Skeletal muscle tissue (tissue), 4 donors: Measurements from ENCODE around the gene WDR41. TPM values are rescaled to one million over a fixed set of nuclear protein-coding genes. Genes with fewer than 3 reads are reported as not detected.
"Not testable (repeated sequence)": the region's sequence is repeated elsewhere in the genome, so short reads cannot be mapped to it uniquely, and the experiment has no call there.

Source experiments
- H3K27ac ChIP-seq: one replicate; pipeline ENCODE4 v1.7.0; 2013; ENCODE audit warnings: mild to moderate bottlenecking, low read depth, low read length, inconsistent platforms
- H3K27me3 ChIP-seq, 3 donors: one replicate each; pipeline ENCODE4 v1.7.0; 2013; ENCODE audit warnings: low read length in 3 of 3; ENCODE audit not compliant: control insufficient read depth in 3 of 3, insufficient read depth in 3 of 3
- H3K36me3 ChIP-seq, 3 donors: one replicate each; pipeline ENCODE4 v1.7.0; 2013; ENCODE audit warnings: low read length in 3 of 3; ENCODE audit not compliant: control insufficient read depth in 3 of 3, insufficient read depth in 3 of 3
- H3K4me1 ChIP-seq, 3 donors: one replicate each; pipeline ENCODE4 v1.7.0; 2013; ENCODE audit warnings: low read length in 3 of 3, mild to moderate bottlenecking in 3 of 3; ENCODE audit not compliant: control insufficient read depth in 3 of 3, insufficient read depth in 3 of 3
- H3K4me3 ChIP-seq, 3 donors: one replicate each; pipeline ENCODE4 v1.7.0; 2013; ENCODE audit warnings: low read length in 3 of 3
- H3K9ac ChIP-seq, 3 donors: one replicate each; pipeline ENCODE4 v1.7.0; 2013; ENCODE audit warnings: low read length in 3 of 3, mild to moderate bottlenecking in 3 of 3, moderate library complexity in 2 of 3, low read depth in 1 of 3
- H3K9me3 ChIP-seq, 3 donors: one replicate each; pipeline ENCODE4 v1.7.0; 2013; ENCODE audit warnings: low read length in 3 of 3; ENCODE audit not compliant: control insufficient read depth in 3 of 3
- total RNA-seq: library from RNA; depleted of rRNA; stranded (reverse); fragments of >200 nt; gene quantifications from one replicate; pipeline ENCODE4 v1.2.3, GENCODE V29; 2014
- donor health status: Osteomylitis.

WDR41 gene
- total RNA-seq, 1 donor from 2014 or later: 60.5 TPM

DNA sequence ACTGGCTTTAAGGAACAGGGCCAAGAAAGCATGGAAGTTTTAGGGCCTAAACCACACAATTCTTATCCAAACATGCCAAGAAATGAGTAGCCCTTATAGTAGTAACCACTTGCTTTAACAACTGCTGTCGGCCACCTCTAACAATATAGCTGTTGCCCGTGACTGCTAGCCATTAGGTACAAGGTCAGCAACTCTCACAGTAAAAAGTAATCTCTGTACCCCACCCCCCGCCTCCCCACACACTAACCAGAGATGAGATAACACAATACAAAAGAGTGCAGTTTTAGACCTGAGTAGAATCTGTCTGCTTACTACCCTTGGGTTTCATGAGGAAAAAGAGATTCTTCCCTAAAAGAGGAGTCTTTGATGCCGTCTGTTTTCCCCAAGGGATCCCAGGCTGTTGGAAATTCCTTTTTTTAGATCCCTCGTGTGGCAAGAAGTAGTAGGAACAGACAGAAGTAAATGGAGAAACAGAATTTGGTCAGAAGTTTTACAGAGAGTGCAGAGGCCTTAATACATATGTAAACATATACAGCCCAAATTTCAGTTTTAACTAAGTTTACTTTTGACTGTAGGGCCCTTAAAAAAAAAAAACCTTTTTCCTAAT, 94.3 kb downstream of the WDR41 start:
- H3K27me3 ChIP-seq: no peaks in the 10 kb centered on the region
- peaks cover 0 to under 1% (median 0%) of the 10 kb centered on the region in 3 donors for H3K4me1 ChIP-seq
- no peaks in the 10 kb centered on the region for H3K9me3 ChIP-seq
- no peak overlapping the region for H3K27ac ChIP-seq
- H3K9ac ChIP-seq: no peak overlapping the region
- H3K4me3 ChIP-seq: no peak overlapping the region
- H3K36me3 ChIP-seq: no peaks in the 10 kb centered on the region

GRCh38 chr5:77396017-77396416, 96.1 kb downstream of the WDR41 start:
- Histone ChIP-seq H3K9ac (no peak overlapping the region), H3K4me1 (no peaks in the 10 kb centered on the region), H3K36me3 (no peaks in the 10 kb centered on the region), H3K27me3 (no peaks in the 10 kb centered on the region), H3K4me3 (no peak overlapping the region), H3K27ac (no peak overlapping the region), H3K9me3 (no peaks in the 10 kb centered on the region)

DNA sequence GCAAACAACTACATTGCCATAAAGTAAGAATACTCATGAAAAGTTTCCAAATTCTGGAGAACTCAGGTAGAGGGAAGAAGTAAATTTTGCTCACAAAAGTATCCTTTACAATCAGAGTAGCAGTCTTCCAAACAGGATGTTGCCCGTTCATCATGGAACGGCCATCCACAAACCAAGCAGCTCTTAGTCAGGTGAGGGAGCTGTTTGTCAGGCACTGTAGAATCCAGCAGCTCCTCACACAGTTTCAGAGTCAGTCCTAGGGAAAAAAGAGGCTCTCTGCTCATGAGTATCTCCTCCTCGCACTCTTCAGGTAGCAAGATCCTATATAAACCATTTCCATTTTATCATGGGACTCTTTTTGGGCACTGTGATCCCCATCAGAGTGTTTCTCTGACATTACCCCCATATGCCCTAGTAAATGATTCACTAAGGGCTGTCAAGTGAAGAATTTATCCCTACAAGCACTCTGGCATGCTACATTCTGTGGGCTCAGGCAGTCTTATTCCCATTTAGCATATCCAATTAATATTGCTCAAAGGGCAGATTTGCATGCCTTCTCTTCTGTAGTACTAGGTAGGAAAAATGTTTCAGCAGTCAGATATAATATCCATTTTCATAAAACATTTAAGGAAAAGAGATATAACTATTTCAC, 97.9 kb downstream of the WDR41 start:
- Histone ChIP-seq H3K9ac (no peak overlapping the region), H3K36me3 (no peaks in the 10 kb centered on the region), H3K4me1 (no peaks in the 10 kb centered on the region), H3K27ac (no peak overlapping the region), H3K4me3 (no peak overlapping the region), H3K9me3 (no peaks in the 10 kb centered on the region), H3K27me3 (no peaks in the 10 kb centered on the region)

DNA sequence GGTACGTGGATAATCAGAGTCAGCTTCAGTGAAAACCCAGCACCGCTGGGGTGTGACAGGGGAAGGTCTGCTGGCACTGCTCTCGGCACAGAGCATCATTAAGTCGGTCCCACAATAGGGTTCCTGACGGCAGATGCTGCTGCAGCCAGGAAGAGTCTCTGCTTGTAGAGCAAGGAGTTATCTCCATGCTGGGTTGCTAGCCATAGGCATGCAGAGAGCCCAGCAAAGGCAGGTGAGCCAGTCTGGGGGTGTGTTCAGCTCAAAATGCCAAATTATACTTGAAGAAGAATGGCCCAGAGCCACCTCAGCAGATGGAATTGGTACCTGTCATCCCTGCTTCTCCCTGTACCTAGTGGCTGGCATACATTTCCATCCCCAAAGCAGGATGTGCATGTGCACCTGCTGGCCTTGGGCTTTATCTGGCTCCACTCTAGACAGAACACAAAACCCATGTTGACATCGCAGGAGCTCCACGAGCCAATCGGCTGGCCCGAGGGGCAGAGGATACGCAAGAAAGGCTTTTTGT, 100.8 kb downstream of the WDR41 start:
- Histone ChIP-seq H3K9ac (no peak overlapping the region), H3K27me3 (no peaks in the 10 kb centered on the region), H3K9me3 (no peaks in the 10 kb centered on the region), H3K4me1 (no peaks in the 10 kb centered on the region), H3K4me3 (no peak overlapping the region), H3K27ac (no peak overlapping the region), H3K36me3 (no peaks in the 10 kb centered on the region)

- H3K9ac ChIP-seq: no peak overlapping the region
- H3K27ac ChIP-seq: no peak overlapping the region
- no peaks in the 10 kb centered on the region for H3K27me3 ChIP-seq
- H3K4me1 ChIP-seq: no peaks in the 10 kb centered on the region
- H3K36me3 ChIP-seq: no peaks in the 10 kb centered on the region
- no peak overlapping the region for H3K4me3 ChIP-seq
- no peaks in the 10 kb centered on the region for H3K9me3 ChIP-seq
Measured at GRCh38 chr5:77390795-77391194, 101.3 kb downstream of the WDR41 start.

DNA sequence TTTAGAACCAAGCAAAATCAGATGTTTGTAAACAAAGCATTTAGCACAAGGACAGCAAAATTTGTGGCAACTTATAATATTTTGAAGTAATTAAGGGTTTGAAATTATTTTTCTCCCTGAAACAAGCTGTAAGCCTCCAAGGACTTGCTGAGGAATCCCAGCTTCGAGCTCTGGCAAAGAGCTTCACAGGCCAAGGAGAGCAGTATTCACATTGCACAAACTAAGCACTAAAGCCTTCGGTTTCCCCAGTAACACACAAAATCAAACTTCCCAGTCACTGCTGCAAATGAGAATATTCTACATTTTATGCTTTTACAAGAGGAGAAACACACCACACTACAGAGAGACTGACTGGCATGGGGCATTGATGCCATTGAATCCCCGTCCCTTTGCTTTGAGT, 101.9 kb downstream of the WDR41 start:
- Histone ChIP-seq H3K27me3 (no peaks in the 10 kb centered on the region), H3K4me3 (no peak overlapping the region), H3K36me3 (no peaks in the 10 kb centered on the region), H3K4me1 (no peaks in the 10 kb centered on the region), H3K27ac (no peak overlapping the region), H3K9ac (no peak overlapping the region), H3K9me3 (no peaks in the 10 kb centered on the region)

DNA sequence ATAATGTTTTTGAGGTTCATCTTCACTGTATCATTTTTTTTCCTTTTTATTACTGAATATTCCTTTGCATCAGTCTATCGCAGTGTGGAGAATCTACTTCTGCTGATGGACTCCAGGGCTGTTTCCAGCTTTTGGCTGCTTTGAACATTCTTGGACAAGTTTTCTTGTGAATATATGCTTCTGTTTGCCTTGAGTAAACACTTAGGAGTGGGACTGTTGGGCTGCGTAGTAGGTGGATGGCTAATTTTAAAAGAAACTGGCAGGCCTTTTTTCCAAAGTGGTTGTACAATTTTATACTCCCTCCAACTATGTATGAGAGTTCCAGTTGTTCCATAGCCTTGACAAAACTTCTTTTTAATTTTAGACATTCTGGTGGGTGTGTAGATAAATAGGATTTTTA, 102.4 kb downstream of the WDR41 start:
- H3K27ac ChIP-seq: no peak overlapping the region
- H3K9me3 ChIP-seq: no peaks in the 10 kb centered on the region
- H3K36me3 ChIP-seq: no peaks in the 10 kb centered on the region
- H3K9ac ChIP-seq: no peak overlapping the region
- no peak overlapping the region for H3K4me3 ChIP-seq
- H3K4me1 ChIP-seq: no peaks in the 10 kb centered on the region
- no peaks in the 10 kb centered on the region for H3K27me3 ChIP-seq

GRCh38 chr5:77386340-77386739, 105.8 kb downstream of the WDR41 start:
- not testable (repeated sequence) for H3K36me3 ChIP-seq, H3K9ac ChIP-seq, H3K4me3 ChIP-seq, H3K27me3 ChIP-seq, H3K9me3 ChIP-seq, H3K4me1 ChIP-seq, H3K27ac ChIP-seq

DNA sequence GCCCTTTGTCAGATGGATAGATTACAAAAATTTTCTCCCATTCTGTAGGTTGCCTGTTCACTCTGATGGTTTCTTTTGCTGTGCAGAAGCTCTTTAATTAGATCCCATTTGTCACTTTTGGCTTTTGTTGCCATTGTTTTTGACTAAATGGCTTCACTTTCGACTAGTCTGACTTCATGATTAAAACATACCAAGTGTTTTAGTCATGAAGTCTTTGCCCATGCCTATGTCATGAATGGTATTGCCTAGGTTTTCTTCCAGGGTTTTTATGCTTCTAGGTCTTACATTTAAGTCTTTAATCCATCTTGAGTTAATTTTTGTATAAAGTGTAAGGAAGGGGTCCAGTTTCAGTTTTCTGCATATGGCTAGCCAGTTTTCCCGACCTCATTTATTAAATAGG, 108.8 kb downstream of the WDR41 start:
- not testable (repeated sequence) for H3K27me3 ChIP-seq, H3K4me1 ChIP-seq, H3K9me3 ChIP-seq, H3K36me3 ChIP-seq, H3K9ac ChIP-seq, H3K4me3 ChIP-seq, H3K27ac ChIP-seq
